ENCODE data around the gene CDK4.

CDK4 gene

DNA sequence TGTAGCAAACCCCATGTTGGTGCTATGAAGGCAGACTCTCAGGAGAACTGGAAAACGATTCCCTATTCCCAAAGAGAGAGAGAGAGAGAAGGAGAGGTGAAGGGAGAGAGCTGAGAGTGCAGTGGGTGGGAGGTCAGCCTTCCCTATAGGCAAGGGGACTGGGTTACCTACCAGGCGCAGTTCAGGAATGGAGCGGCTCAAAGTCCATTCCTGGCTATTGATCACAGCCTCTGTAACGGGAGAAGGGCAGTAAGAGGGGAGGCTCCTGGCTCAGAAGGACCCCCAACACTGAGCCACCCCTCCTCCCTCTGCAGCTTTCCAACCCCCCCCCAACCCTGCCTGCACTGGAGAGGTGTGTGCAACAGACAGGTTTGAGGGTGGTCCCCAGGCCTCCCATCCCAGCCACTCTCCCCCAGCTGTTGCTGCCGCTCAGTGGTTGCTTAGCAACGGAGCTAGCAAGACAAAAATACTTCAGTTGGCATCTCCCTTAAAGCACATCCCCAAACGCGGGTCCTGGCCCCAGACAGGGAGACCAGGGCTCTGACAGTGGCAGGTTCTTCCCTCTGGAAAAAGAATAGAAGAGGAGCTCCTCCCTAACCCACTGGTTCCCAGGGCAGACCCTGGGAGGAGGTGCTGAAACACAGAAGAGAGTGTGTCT lies 16.8 kb downstream of the CDK4 start:
- Mint-ChIP-seq H3K27me3 (no peaks in the 10 kb centered on the region), H3K36me3 (peaks cover 32% of the 10 kb centered on the region), H3K4me1 (peaks cover 10% of the 10 kb centered on the region), H3K4me3 (no peak overlapping the region), H3K27ac (no peak overlapping the region), H3K9me3 (no peaks in the 10 kb centered on the region)
- DNase-seq (ENCODE audit: low spot score in 2 of 2) (no peak), ATAC-seq (ENCODE audit: low read depth) (no peak)

DNA sequence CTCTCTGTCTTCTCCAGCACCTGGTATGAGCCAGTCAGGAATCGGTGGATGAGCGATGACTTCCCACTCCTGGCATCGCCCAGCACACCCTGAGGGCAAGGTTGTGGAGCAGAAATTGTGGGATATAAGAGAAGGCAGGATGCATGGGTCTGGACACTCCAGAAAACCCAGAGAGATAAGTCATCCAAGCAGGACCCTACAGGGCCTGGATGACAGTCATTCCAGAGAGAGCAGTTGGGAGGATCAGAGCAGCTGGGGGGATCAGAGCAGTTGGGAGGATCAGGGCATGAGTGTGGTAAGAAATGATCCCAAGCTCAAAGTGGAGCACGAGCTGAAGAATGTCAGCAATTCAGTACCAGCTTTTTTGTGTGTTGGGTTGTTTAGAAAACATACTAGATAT lies 17.5 kb downstream of the CDK4 start:
- DNase-seq (ENCODE audit: low spot score in 2 of 2) = no peak
- no peaks in the 10 kb centered on the region for H3K27me3 Mint-ChIP-seq
- peak overlapping the region; percentile 15 for H3K27ac Mint-ChIP-seq
- no peaks in the 10 kb centered on the region for H3K9me3 Mint-ChIP-seq
- H3K4me3 Mint-ChIP-seq = no peak overlapping the region
- peaks cover 10% of the 10 kb centered on the region for H3K4me1 Mint-ChIP-seq
- H3K36me3 Mint-ChIP-seq = peaks cover 34% of the 10 kb centered on the region
- ATAC-seq (ENCODE audit: low read depth) = no peak

DNA sequence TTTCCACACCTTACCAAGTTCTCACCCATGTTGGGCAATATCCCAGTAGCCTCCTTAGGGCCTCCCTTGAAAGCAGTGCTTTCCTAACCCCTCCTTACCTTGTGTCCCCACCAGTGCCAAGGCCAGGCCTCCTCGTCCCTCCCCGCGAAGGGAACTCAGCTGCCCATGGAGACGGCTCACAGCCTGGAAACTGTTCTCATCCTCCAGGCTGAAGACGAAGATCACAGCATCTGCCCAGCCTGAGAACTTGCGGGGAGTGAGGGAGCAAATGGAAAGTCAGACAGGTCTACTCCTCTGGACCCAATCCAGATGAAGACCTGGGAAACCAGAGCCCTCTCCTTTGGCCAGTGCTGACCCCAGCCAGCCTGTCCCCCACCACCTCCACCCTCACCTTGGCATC lies 18.2 kb downstream of the CDK4 start:
- H3K36me3 Mint-ChIP-seq = peaks cover 34% of the 10 kb centered on the region
- no peaks in the 10 kb centered on the region for H3K9me3 Mint-ChIP-seq
- no peak overlapping the region for H3K27ac Mint-ChIP-seq
- no peak overlapping the region for H3K4me3 Mint-ChIP-seq
- H3K27me3 Mint-ChIP-seq = no peaks in the 10 kb centered on the region
- no peak for ATAC-seq (ENCODE audit: low read depth)
- H3K4me1 Mint-ChIP-seq = peaks cover 9% of the 10 kb centered on the region
- DNase-seq (ENCODE audit: low spot score in 2 of 2) = no peak

DNA sequence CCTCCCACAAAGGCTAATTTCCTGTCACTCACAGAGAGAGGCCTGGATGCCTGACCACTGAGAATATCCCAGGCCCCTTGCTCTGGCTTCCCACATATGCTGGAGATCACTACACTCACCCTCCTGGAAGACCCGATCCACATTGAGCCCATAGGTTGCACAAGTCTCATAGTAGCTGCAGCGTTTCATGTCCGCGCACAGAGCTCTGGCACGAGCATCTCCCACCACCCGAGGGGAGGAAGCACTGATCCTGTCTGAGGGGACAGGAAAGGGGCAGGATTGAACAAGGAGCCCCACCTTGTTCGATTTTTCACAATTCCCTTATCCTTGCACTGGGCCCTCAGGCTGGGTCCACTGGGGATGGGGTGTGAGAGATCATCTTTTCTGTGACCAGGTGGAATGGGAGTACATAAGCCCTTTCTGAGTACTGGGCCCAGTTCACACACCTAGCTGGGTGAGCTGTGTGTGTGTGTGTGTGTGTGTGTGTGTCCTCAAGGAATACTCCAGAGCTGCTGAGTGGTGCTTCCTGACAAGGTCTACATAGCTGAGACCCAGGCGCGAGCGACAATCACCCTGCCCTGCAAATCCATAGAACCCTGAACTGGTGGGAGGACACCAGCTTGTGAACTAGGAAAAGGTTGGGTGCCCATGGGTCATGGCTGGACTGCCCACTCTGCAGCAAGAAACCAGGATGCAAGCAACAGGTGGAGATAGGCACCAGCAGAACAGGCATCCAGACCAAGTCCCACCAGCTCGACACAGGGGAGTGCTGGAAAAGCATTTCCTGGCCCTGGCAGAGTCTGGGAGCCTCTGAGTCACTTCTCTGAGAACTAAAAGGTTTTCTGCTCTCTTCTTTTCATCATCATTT lies 19.1 kb downstream of the CDK4 start:
- Mint-ChIP-seq H3K4me1 (peaks cover 12% of the 10 kb centered on the region), H3K36me3 (peaks cover 40% of the 10 kb centered on the region), H3K27me3 (no peaks in the 10 kb centered on the region), H3K9me3 (no peaks in the 10 kb centered on the region), H3K4me3 (no peak overlapping the region), H3K27ac (no peak overlapping the region)
- ATAC-seq (ENCODE audit: low read depth) (no peak), DNase-seq (ENCODE audit: low spot score in 2 of 2) (no peak)

DNA sequence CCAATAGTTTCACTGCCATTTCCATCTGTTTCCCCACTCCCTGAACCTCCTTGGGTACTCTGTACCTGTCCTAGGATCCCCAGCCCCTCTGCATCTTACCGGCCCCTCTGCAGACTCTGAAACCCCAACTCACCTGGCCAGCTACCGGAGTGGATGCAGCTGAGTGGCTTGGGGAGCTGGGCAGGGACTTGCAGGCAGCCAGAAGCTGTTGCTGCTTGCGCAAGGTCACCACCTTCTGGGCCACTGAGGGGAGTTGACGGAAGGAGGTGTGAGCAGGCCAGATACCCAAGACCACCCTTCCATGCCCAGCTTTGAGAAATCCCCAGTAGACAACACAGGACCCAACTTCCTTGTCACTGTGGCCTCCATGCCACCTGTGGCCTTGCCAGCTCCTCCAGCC lies 19.8 kb downstream of the CDK4 start:
- H3K4me1 Mint-ChIP-seq = peaks cover 12% of the 10 kb centered on the region
- no peak for DNase-seq (ENCODE audit: low spot score in 2 of 2)
- peaks cover 43% of the 10 kb centered on the region for H3K36me3 Mint-ChIP-seq
- H3K27me3 Mint-ChIP-seq = no peaks in the 10 kb centered on the region
- H3K27ac Mint-ChIP-seq = no peak overlapping the region
- no peak for ATAC-seq (ENCODE audit: low read depth)
- H3K9me3 Mint-ChIP-seq = no peaks in the 10 kb centered on the region
- H3K4me3 Mint-ChIP-seq = no peak overlapping the region

DNA sequence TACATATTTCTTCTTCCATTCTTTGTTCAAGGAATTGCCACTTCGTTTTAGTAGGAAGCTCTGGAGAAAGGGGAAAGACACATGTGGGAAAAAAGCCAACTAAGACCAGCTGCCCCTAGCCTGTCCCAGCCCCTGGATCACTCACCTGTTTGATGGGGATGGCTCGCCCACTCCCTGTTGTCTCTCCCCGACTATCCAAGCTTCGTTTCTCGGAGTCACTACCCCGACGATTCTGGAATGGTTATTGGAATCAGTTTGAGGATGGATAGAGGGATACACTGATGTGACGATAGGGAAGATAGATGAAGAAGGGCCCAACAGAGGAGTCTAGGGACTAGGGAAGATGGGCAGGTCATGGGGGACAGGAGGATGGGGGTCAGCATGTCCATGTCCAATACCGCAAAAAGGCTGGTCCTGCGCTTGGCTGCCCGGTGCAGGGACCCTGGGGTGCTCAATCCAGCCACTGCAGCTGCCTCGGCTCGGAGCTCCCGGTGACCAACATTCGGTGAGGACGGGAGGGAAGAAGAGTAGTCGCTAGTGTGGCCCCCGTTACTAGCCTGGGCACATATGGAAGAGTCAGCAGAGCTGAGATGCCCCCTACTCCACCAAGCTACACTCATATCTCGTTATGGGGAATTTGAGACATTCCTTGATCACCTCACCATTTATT lies 20.6 kb downstream of the CDK4 start:
- no peaks in the 10 kb centered on the region for H3K9me3 Mint-ChIP-seq
- H3K27ac Mint-ChIP-seq = no peak overlapping the region

DNA sequence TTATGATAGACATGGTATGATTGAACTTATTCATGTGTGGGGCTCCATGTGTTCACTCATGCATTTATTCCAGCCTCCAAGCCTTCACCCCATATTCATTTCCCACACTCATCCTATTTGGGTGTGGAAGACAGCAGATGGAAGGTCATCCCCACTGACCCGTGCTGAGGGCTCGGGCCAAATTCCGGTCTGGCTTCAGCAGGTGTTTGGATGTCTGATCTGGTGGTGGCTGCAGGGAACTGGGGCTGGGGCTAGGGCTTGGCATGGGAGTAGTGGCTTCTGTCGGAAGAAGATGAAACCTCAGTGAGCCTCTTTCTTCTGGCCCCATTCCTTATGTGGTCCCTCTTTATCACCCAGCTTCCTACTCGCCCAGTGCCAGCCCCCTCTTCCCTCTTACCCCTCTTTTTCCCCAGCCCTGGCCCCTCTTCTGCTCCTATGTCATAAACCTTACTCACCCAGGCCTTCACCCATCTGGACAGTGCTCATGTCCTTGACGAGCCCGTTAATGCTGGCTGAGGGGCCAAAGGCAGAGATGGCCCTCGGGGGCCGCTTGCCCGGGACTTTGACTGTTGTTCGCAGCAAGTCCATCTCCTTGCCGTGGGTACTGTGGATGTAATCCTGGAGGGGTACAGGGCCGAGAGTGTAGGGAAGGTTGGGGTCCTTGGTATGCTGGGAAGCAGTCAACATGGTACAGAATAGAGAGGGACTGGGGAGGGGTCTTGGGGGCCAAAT lies 21.6 kb downstream of the CDK4 start:
- DNase-seq (ENCODE audit: low spot score in 2 of 2) (no peak), ATAC-seq (ENCODE audit: low read depth) (no peak)
- Mint-ChIP-seq H3K4me3 (no peak overlapping the region), H3K27me3 (no peaks in the 10 kb centered on the region), H3K27ac (no peak overlapping the region), H3K36me3 (peaks cover 44% of the 10 kb centered on the region), H3K9me3 (no peaks in the 10 kb centered on the region), H3K4me1 (peaks cover 12% of the 10 kb centered on the region)

More for the DNA sequence above, 20.6 kb downstream of the CDK4 start:
- H3K27me3 Mint-ChIP-seq = no peaks in the 10 kb centered on the region
- ATAC-seq (ENCODE audit: low read depth) = no peak
- peaks cover 11% of the 10 kb centered on the region for H3K4me1 Mint-ChIP-seq
- H3K36me3 Mint-ChIP-seq = peaks cover 42% of the 10 kb centered on the region
- DNase-seq (ENCODE audit: low spot score in 2 of 2) = no peak
- H3K4me3 Mint-ChIP-seq = no peak overlapping the region

DNA sequence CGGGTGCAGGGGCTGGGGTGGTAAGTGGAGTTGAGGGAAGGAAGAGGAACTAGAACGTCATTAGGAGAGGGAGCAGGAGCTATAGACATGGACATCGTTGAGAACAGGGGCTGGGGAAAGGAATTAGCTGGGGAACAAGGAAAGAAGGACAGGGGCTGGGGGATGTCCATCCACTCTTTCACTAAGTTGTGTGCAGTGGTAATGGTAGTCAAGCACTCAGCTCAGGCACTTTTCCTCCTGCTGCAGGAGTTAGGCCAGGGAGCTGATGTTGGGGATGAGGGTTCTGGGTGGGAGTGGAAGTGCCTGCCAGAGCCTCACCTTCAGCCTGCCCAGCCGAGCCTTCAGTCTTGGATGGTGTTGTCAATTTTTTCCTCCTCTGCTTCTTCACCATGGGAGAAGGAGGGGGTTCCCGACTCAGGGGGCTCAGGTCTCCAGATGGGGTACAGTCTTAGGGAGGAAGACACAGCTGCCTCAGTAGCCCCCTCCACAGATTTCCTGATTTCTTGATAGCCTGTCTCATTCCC lies 22.7 kb downstream of the CDK4 start:
- no peak overlapping the region for H3K4me3 Mint-ChIP-seq
- H3K27me3 Mint-ChIP-seq = no peaks in the 10 kb centered on the region
- peaks cover 18% of the 10 kb centered on the region for H3K4me1 Mint-ChIP-seq
- ATAC-seq (ENCODE audit: low read depth) = no peak
- H3K27ac Mint-ChIP-seq = no peak overlapping the region
- H3K36me3 Mint-ChIP-seq = peaks cover 41% of the 10 kb centered on the region
- no peaks in the 10 kb centered on the region for H3K9me3 Mint-ChIP-seq
- no peak for DNase-seq (ENCODE audit: low spot score in 2 of 2)

DNA sequence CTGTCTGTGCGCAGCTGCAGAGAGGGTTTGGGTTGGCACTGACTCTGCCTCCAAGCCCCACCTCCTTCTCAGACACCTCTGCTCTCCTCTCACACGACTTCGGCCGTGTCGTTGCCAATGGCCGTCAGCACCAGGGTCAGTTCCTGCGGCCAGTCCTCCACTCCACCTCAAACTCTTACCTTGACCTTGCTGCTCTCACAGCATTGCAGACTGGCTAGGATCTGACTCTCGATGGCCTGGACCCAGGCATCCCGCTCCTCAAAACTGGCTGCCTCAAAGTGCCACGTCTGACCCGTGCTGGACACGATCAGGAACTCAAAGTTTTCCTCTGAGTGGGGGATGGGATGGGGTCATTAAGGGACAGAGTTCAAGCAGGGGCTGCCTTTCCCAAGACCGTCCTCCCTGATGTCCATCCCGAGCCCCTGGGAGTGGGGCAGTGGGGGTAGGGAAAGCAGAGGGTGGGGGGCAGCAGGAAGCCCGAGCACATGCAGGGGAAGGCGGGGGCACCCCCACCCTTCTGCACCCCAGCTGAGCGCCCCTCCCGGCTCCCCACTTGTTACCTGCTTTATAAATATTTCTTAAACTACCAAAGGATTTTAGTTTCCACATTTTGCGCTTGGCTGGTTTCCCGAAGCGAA lies 24.2 kb downstream of the CDK4 start:
- DNase-seq (ENCODE audit: low spot score in 2 of 2) (no peak), ATAC-seq (ENCODE audit: low read depth) (no peak)
- Mint-ChIP-seq H3K4me1 (peaks cover 18% of the 10 kb centered on the region), H3K4me3 (no peak overlapping the region), H3K27ac (no peak overlapping the region), H3K36me3 (peaks cover 33% of the 10 kb centered on the region), H3K9me3 (no peaks in the 10 kb centered on the region), H3K27me3 (no peaks in the 10 kb centered on the region)

DNA sequence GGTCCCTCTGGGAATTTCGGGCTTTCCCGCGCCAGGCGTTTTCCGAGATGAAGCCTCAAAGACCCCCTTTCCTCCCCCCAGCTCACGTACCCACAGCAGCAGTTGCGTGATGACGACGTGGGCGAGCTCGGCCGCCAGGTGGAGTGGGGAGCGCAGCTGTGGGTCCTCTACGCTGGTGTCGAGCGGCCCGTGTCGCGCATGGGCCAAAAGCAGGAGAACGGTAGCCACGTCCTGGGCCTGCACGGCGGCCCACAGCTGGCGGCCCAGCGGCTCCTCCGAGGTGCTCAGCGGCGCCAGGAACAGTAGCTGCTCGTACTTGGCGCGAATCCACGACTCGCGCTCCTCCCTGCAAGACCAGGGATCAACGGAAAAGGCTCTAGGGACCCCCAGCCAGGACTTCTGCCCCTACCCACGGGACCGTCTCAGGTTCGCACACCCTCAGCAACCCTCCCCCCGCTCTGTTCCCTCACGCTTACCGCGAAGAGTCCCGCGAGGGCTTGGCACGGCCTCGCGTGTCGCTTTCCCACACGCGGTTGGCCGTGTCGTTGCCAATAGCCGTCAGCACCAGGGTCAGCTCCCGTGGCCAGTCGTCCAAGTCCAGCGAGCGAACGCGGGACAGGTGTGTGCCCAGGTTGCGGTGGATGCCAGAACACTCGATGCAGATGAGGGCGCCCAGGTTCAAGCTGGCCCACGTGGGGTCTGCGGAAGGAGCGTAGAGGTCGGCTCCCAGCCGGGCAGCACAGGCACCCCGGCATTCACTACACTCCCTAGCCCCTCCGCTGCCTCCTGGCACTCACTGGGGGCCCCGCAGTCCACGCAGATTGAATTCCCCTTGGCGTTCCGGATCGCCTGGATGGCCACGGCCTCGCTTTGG lies 25.0 kb downstream of the CDK4 start:
- H3K27me3 Mint-ChIP-seq = no peaks in the 10 kb centered on the region
- peak overlapping the region; percentile 34 for H3K4me3 Mint-ChIP-seq
- ATAC-seq (ENCODE audit: low read depth) = peak; percentile 42
- no peak overlapping the region for H3K27ac Mint-ChIP-seq
- DNase-seq (ENCODE audit: low spot score in 2 of 2) = no peak
- H3K9me3 Mint-ChIP-seq = no peaks in the 10 kb centered on the region
- H3K4me1 Mint-ChIP-seq = peaks cover 18% of the 10 kb centered on the region
- peaks cover 30% of the 10 kb centered on the region for H3K36me3 Mint-ChIP-seq

DNA sequence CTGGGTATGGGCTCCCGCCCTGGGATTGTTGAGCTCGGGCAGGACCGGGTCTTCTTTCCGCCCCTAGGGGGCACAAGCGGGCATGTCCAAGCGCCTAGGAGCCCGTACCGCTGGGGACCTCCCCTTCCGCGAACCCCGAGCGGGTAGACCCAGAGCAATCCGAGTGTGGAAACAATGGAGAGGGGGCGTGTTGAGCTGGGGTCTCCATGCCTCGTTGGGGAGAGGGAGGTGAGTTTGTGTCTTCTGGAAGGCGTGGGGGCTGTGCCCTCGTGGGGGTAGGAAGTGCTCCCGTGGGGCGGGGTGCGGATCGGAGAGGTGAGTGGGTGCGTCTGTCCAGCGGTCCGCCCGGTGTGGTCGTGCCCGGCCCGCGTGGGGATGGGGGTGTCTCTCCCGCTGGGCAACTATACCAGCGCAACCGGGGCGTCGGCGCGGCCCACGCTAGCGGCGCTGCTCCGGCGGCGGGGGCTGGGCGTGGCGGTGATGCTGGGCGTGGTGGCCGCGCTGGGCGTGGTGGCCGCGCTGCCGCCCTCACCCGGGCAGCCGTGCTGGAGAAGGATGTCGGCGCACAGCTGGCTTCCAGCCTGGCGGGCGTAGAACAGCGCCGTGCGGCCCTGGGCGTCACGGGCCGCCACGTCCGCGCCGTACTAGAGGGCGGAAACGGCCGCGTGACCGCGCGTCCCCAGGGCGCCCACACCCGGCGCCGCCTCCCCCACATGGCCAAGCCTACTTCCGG lies 25.8 kb downstream of the CDK4 start:
- peak overlapping the region; percentile 78 for H3K4me3 Mint-ChIP-seq
- peak; percentile 65 for ATAC-seq (ENCODE audit: low read depth)

DNA sequence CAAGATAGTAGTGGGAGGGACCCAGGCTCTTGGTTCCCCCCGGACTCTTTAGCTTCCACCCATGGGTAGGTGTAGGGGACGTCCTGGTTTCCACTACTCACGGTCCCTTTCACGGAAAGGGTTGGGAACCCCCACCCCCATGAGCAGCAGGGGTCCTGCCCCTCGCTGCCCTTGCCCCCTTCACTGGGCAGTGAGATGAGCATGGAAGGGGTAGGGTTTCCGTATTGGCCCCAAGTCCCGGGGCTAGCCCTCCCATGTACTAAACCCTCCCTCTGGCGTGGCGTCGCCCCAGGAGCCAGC lies 26.3 kb downstream of the CDK4 start:
- Mint-ChIP-seq H3K9me3 (no peaks in the 10 kb centered on the region), H3K27ac (peak overlapping the region; percentile 56), H3K4me1 (peaks cover 18% of the 10 kb centered on the region), H3K4me3 (peak overlapping the region; percentile 78), H3K27me3 (no peaks in the 10 kb centered on the region), H3K36me3 (peaks cover 30% of the 10 kb centered on the region)
- DNase-seq (ENCODE audit: low spot score in 2 of 2) (no peak), ATAC-seq (ENCODE audit: low read depth) (no peak)

More for the DNA sequence above, 25.8 kb downstream of the CDK4 start:
- Mint-ChIP-seq H3K4me1 (peaks cover 18% of the 10 kb centered on the region), H3K36me3 (peaks cover 30% of the 10 kb centered on the region), H3K27me3 (no peaks in the 10 kb centered on the region), H3K9me3 (no peaks in the 10 kb centered on the region), H3K27ac (peak overlapping the region; percentile 56)
- no peak for DNase-seq (ENCODE audit: low spot score in 2 of 2)
